Activated T-cell treated with anti-CD3 and anti-CD28 coated beads for 48 hours (primary cell): Measurements from ENCODE around the gene ZNF598.
A peak's percentile ranks its signal among the peaks of the same experiment; 100 is the strongest.

ENCODE experiments used
- DNase-seq: peaks from one replicate; pipeline ENCODE4 v3.0.0-alpha.2; 2020; ENCODE audit warnings: low read depth

Gene ZNF598

GRCh38 chr16:1990351-1991134 is 19.1 kb downstream of the ZNF598 start:
- no peak for DNase-seq

DNA sequence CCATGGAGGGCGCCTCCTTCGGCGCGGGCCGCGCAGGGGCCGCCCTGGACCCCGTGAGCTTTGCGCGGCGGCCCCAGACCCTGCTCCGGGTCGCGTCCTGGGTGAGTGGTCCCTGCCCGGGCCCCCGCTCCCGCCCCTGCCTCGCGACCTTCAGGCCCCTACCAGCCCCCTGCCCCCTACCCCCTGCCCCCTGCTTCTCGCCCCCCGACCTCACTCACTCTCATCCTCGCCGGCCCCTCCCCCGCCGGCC is 19.6 kb downstream of the ZNF598 start:
- DNase-seq, result no peak

DNA sequence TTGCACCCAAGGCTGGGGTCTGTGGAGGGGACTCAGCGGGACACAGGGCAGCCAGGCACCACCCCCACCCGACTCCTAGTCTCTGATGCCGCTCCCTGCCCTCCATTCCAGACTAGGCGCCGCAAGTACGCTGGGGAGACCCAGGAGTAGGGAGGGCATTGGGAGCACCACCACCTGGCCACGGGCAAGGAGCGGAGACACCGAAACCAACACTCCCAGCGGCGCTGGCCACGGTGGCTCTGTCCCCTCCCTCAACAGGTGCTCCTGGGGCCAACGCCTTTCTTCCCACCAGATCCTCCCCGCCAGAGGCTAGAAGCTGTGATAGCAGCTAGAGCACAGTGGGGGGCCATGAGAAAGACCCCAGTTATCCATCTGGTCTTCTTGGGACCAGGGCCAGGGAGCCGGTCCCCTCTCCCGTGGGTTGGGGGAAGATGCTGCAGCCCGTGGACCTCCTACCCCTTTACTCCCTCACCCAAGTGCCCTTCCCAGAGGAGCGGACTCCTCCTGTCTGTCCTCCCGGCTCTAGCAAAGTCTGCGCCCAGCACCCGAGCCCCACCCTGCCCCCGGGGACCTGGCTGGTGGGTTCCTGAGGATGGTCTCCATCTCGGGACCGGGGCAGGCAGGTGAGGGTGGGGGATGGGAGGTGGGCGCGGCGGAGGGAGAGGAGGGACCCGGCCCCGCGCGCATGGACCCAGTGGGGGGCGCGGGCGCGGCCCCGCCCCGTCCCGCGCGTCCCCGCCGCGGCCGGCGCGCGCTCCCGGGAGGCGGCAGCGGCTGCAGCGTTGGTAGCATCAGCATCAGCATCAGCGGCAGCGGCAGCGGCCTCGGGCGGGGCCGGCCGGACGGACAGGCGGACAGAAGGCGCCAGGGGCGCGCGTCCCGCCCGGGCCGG is 20.2 kb downstream of the ZNF598 start, which contains the start of gene SYNGR3:
TSS of gene SYNGR3 (plus strand) at position 762 of the 892 bp plus-strand sequence. CDS start 133 bp downstream, outside the sequence.
- no peak for DNase-seq

DNA sequence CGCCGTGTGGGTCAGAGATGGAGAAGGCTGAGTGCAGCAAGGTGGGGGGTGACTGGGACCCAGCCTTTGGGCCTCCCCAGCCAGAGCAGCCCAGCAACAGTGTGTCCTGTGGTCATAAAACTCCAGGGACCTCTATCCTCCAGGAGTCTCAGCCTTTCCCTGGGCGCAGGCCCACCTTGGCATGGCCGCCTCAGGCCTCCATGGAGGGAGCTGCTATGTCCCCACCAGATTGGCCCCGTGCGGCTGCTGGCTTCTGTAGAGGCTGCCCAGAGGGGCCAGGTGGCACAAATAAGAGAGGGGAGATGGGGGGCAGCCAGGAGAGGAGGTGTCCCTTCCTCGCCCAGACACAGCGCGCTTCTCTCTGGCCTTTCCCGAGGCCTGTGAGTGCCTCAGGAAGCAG is 22.4 kb downstream of the ZNF598 start:
- DNase-seq, result no peak

- DNase-seq, result no peak
These were observed 24.0 kb downstream of the ZNF598 start for GRCh38 chr16:1985466-1986150.

- DNase-seq, result no peak
These were observed 25.0 kb downstream of the ZNF598 start for GRCh38 chr16:1984347-1985225.

GRCh38 chr16:1983544-1984346 is 25.9 kb downstream of the ZNF598 start, which contains the start of gene GFER:
Gene GFER (plus strand): TSS chr16:1984193. CDS start chr16:1984219, 26 bp downstream.
- DNase-seq, result peak; percentile 83

DNA sequence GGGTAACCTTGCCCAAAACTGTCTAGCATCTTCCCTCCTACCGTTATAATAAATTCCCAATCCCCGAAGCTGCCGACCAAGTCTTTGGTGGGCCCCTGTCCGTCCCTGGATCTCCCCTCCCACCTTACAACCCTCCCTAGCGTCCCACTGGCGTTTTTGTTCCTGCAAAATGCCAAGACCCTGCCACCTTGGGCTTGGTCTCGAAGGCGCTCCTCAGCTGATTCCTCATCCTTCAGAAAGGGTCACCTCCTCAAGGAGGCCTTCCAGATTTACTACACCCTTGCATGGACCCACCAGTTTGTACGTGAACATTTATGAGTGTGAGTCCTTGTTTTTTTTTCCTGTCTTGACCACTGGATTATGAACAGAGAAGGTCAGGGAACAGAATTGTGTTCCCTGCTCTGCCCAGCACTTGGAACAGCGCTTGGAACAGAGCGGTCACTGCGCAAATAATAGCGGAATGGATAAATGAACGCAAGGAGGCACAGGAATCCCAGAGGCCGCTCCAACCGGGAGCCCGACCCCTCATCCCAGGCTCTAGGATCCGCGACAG is 26.6 kb downstream of the ZNF598 start:
- no peak for DNase-seq

DNA sequence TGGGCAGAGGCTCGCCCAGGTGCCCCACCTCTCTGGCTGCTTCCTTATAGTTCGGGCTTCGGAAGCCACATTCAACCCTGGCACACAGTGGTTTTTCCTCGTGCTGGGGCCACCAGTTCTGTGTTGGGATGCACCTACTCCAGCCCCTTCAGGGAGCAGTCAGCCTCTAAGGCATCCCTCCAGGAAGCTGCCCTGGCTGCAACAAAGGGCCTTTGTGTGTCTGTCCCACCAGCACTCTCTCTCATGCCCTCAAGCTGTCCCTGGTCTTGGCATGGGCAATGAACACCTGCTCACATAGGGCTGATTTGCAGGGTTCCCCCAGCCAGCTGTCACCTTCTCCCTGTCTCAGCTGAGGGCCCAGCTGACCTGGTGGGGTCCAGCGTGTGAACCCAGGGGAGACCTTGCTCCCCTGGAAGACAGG is 27.6 kb downstream of the ZNF598 start:
- no peak for DNase-seq

GRCh38 chr16:1981398-1981836 is 28.2 kb downstream of the ZNF598 start, which contains the start of gene NOXO1:
Gene NOXO1 (minus strand): TSS chr16:1981469. CDS start chr16:1981179, 290 bp downstream.
- no peak for DNase-seq

GRCh38 chr16:1980770-1981087 is 28.9 kb downstream of the ZNF598 start:
- no peak for DNase-seq

- no peak for DNase-seq
These were observed 29.4 kb downstream of the ZNF598 start for GRCh38 chr16:1980030-1980769.

- DNase-seq, result no peak
These were observed 30.2 kb downstream of the ZNF598 start for GRCh38 chr16:1979271-1980029.

- no peak for DNase-seq
These were observed 31.0 kb downstream of the ZNF598 start for GRCh38 chr16:1978476-1979120.

DNA sequence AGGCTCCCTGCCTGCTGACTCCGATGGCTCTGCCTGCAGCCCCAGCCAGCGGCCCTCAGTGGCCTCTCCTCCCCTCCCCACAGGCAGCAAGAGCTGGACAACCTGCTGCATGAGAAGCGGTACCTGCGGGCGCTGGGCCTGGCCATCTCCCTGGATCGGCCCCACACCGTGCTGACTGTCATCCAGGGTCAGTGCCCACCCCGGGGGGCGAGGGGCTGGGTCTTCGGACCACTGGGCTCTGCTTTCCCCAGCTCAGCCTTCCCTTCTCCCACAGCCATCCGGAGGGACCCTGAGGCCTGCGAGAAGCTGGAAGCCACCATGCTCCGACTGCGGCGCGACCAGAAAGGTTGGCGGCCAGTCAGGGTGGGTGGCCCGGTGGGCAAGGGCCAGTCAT is 31.7 kb downstream of the ZNF598 start:
- DNase-seq, result no peak

DNA sequence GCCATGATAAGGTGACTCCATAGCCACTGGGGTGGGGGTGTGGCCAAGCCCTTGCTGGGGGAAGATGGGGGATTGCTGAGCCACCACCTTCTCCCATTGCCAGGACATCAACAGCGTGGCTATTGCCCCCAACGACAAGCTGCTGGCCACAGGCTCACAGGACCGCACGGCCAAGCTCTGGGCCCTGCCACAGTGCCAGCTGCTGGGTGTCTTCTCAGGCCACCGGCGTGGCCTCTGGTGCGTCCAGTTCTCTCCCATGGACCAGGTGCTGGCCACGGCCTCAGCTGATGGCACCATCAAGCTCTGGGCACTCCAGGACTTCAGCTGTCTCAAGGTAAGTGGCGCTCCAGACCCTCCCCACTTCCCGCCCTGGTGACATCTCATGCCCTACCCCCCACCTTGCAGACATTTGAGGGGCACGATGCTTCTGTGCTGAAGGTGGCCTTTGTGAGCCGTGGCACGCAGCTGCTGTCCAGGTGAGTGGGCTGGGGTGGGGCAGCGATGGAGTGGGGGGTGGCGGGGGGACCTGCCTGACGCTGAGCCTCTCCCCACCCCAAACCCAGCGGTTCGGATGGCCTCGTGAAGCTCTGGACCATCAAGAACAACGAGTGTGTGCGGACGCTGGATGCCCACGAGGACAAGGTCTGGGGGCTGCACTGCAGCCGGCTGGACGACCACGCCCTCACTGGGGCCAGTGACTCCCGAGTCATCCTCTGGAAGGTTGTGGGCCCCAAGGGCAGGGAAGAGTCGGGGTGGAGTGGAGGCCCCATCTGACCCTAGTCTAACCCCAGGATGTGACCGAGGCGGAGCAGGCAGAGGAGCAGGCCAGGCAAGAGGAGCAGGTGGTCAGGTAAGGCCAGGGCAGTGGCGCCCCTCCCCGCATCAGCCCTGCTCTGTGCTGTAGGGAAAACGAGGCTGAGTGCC is 32.4 kb downstream of the ZNF598 start:
- DNase-seq, result no peak

GRCh38 chr16:1976216-1976520 is 33.5 kb downstream of the ZNF598 start:
- DNase-seq, result no peak
